GM23338 (cell line): ENCODE measurements around the gene GRK5. TPM values are rescaled to one million over a fixed set of nuclear protein-coding genes. Genes with fewer than 3 reads are reported as not detected.

Source experiments
- ATAC-seq: fragments of 200-7000 bp; cut with Tn5 transposase; 3 replicates; pipeline ENCODE4 v1.9.1; 2020
- DNase-seq: peaks from one replicate; pipeline ENCODE4 v3.0.0-alpha.2; 2015; ENCODE audit warnings: low spot score
- H2AFZ ChIP-seq: fragments of 200-600 bp; sonication (generic); 2 replicates; pipeline ENCODE4 v1.8.0; 2016; ENCODE audit warnings: antibody characterized with exemption, mild to moderate bottlenecking, moderate library complexity
- H3F3A ChIP-seq: fragments of 200-600 bp; sonication (generic); replicated peaks from 2 replicates; pipeline ENCODE4 v1.8.0; 2017; ENCODE audit warnings: antibody characterized with exemption, mixed run types, low read depth
- H3K27ac ChIP-seq: fragments of 200-600 bp; sonication (generic); 2 replicates; pipeline ENCODE4 v1.6.1; 2016; ENCODE audit warnings: low read depth
- H3K27me3 ChIP-seq: fragments of 200-600 bp; sonication (generic); 2 replicates; pipeline ENCODE4 v1.8.0; 2016; ENCODE audit warnings: mild to moderate bottlenecking, mixed run types, moderate library complexity; ENCODE audit not compliant: insufficient read depth
- H3K36me3 ChIP-seq: fragments of 200-600 bp; sonication (generic); 2 replicates; pipeline ENCODE4 v1.8.0; 2016; ENCODE audit warnings: mild to moderate bottlenecking; ENCODE audit not compliant: insufficient read depth
- H3K4me1 ChIP-seq: fragments of 200-600 bp; sonication (generic); 2 replicates; pipeline ENCODE4 v1.8.0; 2016; ENCODE audit warnings: mild to moderate bottlenecking, moderate library complexity; ENCODE audit not compliant: insufficient read depth
- H3K4me2 ChIP-seq: fragments of 200-600 bp; sonication (generic); 2 replicates; pipeline ENCODE4 v1.7.1; 2017; ENCODE audit warnings: mixed run types
- H3K4me3 ChIP-seq: fragments of 200-600 bp; sonication (generic); 2 replicates; pipeline ENCODE4 v1.6.1; 2016; ENCODE audit warnings: mixed run types
- H3K79me2 ChIP-seq: fragments of 200-600 bp; sonication (generic); replicated peaks from 2 replicates; pipeline ENCODE4 v1.8.0; 2017; ENCODE audit warnings: mild to moderate bottlenecking; ENCODE audit not compliant: insufficient read depth
- H3K9me2 ChIP-seq: fragments of 200-600 bp; sonication (generic); 2 replicates; pipeline ENCODE4 v1.8.0; 2017; ENCODE audit not compliant: insufficient read depth
- H4K20me1 ChIP-seq: fragments of 200-600 bp; sonication (generic); replicated peaks from 2 replicates; pipeline ENCODE4 v1.8.0; 2017; ENCODE audit warnings: mild to moderate bottlenecking; ENCODE audit not compliant: insufficient read depth
- H3K27ac Mint-ChIP-seq: 2 replicates; pipeline ENCODE4 v1.8.0; 2020; ENCODE audit warnings: inconsistent platforms, mild to moderate bottlenecking, moderate library complexity, mixed read lengths
- H3K27me3 Mint-ChIP-seq: 3 replicates; pipeline ENCODE4 v1.8.0; 2022; ENCODE audit warnings: low read depth, mild to moderate bottlenecking, moderate library complexity, mixed read lengths, inconsistent platforms; ENCODE audit not compliant: insufficient read depth, poor library complexity
- H3K36me3 Mint-ChIP-seq: 3 replicates; pipeline ENCODE4 v1.8.0; 2021; ENCODE audit warnings: low read depth, mild to moderate bottlenecking, inconsistent platforms, moderate library complexity, mixed read lengths
- H3K4me1 Mint-ChIP-seq: 3 replicates; pipeline ENCODE4 v1.8.0; 2020; ENCODE audit warnings: mild to moderate bottlenecking, inconsistent platforms, mixed read lengths
- H3K4me3 Mint-ChIP-seq: 3 replicates; pipeline ENCODE4 v1.8.0; 2021; ENCODE audit warnings: moderate library complexity, mild to moderate bottlenecking, inconsistent platforms, mixed read lengths
- H3K9me3 Mint-ChIP-seq: 3 replicates; pipeline ENCODE4 v1.8.0; 2020; ENCODE audit warnings: moderate library complexity, mild to moderate bottlenecking, inconsistent platforms, mixed read lengths
- CREB1 ChIP-seq: fragments of 250-450 bp; sonication (Bioruptor Pico); IDR thresholded peaks from 2 replicates; pipeline ENCODE4 v1.5.0; 2020; ENCODE audit warnings: low read depth, mild to moderate bottlenecking, moderate library complexity
- CTCF ChIP-seq, 2 experiments: fragments of 200-600 bp in 1 of 2; sonication (generic) in 1 of 2; conservative IDR thresholded peaks; 2 replicates each; pipeline versions ENCODE4 v1.5.1 to v1.6.1; 2016 to 2017; ENCODE audit warnings: antibody characterized with exemption in 2 of 2, low read depth in 2 of 2, mild to moderate bottlenecking in 2 of 2, moderate library complexity in 1 of 2
- ETS1 ChIP-seq: IDR thresholded peaks from 2 replicates; pipeline ENCODE4 v1.6.1; 2016; ENCODE audit warnings: antibody characterized with exemption
- EZH2phosphoT487 ChIP-seq: fragments of 200-600 bp; sonication (generic); IDR thresholded peaks from one replicate; pipeline ENCODE4 v1.8.1; 2018; ENCODE audit warnings: antibody characterized with exemption; ENCODE audit not compliant: unreplicated experiment
- NANOG ChIP-seq: IDR thresholded peaks from 2 replicates; pipeline ENCODE4 v1.6.1; 2016; ENCODE audit warnings: antibody characterized with exemption, borderline replicate concordance
- REST ChIP-seq: IDR thresholded peaks from one replicate; pipeline ENCODE4 v1.6.1; 2018; ENCODE audit warnings: antibody characterized with exemption; ENCODE audit not compliant: unreplicated experiment
- ZNF114 ChIP-seq: fragments of 250-450 bp; sonication (Bioruptor Pico); IDR thresholded peaks from 2 replicates; pipeline ENCODE4 v1.5.0; 2020; ENCODE audit warnings: mild to moderate bottlenecking, moderate library complexity
- ZNF331 ChIP-seq: fragments of 250-450 bp; sonication (Bioruptor Pico); IDR thresholded peaks from 2 replicates; pipeline ENCODE4 v1.5.0; 2020; ENCODE audit warnings: low read depth, mild to moderate bottlenecking, moderate library complexity
- polyA plus RNA-seq: library from polyadenylated mRNA; unstranded; fragments of >200 nt; fragmentation: Nextera tagmentation; extraction: Ambion mirVana; gene quantifications from 2 replicates; pipeline ENCODE4 v1.2.1, GENCODE V29; 2016
- total RNA-seq: library from RNA; depleted of rRNA; stranded (reverse); fragments of >200 nt; shearing (Covaris generic); gene quantifications from 2 replicates; pipeline ENCODE4 v1.2.3, GENCODE V29; 2014

Gene GRK5
- total and polyA plus RNA-seq, 2 experiments from 2014 or later = 0.53 to 2.0 TPM

- no peak for DNase-seq
- H3K27me3 Mint-ChIP-seq = peaks cover 8% of the 10 kb centered on the region
- Histone ChIP-seq H3K4me1 (peaks cover 4% of the 10 kb centered on the region; the same call in 1 of the 2 replicates), H3K36me3 (no peaks in the 10 kb centered on the region), H3K4me2 (no peak overlapping the region), H3K27ac (no peak overlapping the region), H3F3A (no peaks in the 10 kb centered on the region), H3K9me2 (no peaks in the 10 kb centered on the region), H2AFZ (no peak overlapping the region), H3K27me3 (no peaks in the 10 kb centered on the region), H4K20me1 (no peaks in the 10 kb centered on the region), H3K79me2 (no peaks in the 10 kb centered on the region), H3K4me3 (no peak overlapping the region)
- no peaks in the 10 kb centered on the region for H3K36me3 Mint-ChIP-seq
- TF ChIP-seq CTCF (conservative IDR thresholded peaks at IDR 0.05; ENCODE audit: low read depth in 2 of 2) = no peak
- TF ChIP-seq CREB1 (CRISPR knock-in tag) = no peak
- no peak for TF ChIP-seq ETS1
- no peak for TF ChIP-seq ZNF114 (CRISPR knock-in tag)
- no peak for TF ChIP-seq EZH2phosphoT487
- TF ChIP-seq NANOG = no peak
- TF ChIP-seq REST = no peak
- no peak for TF ChIP-seq ZNF331 (CRISPR knock-in tag)
- H3K9me3 Mint-ChIP-seq = no peaks in the 10 kb centered on the region
- no peak overlapping the region for H3K4me3 Mint-ChIP-seq
- ATAC-seq = no peak
- no peak overlapping the region for H3K27ac Mint-ChIP-seq
- H3K4me1 Mint-ChIP-seq = peaks cover 9% of the 10 kb centered on the region
Observed at GRCh38 chr10:119273413-119273812, 66.0 kb downstream of the GRK5 start.

GRCh38 chr10:119274519-119275045 lies 67.2 kb downstream of the GRK5 start:
- no peaks in the 10 kb centered on the region for H3K79me2 ChIP-seq
- H3K4me1 Mint-ChIP-seq = peaks cover 9% of the 10 kb centered on the region
- TF ChIP-seq CTCF (conservative IDR thresholded peaks at IDR 0.05; ENCODE audit: low read depth in 2 of 2) (peak in 1 of 2 experiments; percentile 18; a peak in 1 of 4 replicates), CREB1 (CRISPR knock-in tag) (no peak)
- no peak overlapping the region for H2AFZ ChIP-seq
- H4K20me1 ChIP-seq = no peaks in the 10 kb centered on the region
- peaks cover 8% of the 10 kb centered on the region for H3K27me3 Mint-ChIP-seq
- H3K4me3 Mint-ChIP-seq = no peak overlapping the region
- no peak overlapping the region for H3K4me3 ChIP-seq
- H3K9me2 ChIP-seq = no peaks in the 10 kb centered on the region
- no peaks in the 10 kb centered on the region for H3K27me3 ChIP-seq
- H3K36me3 Mint-ChIP-seq = no peaks in the 10 kb centered on the region
- no peak for DNase-seq
- peaks cover 4% of the 10 kb centered on the region; the same call in 1 of the 2 replicates for H3K4me1 ChIP-seq
- H3F3A ChIP-seq = no peaks in the 10 kb centered on the region
- 0 out of 2 replicates have a peak overlapping the region, but pooled peaks have one; percentile 43 for H3K4me2 ChIP-seq
- no peak overlapping the region for H3K27ac ChIP-seq
- H3K27ac Mint-ChIP-seq = no peak overlapping the region
- H3K9me3 Mint-ChIP-seq = no peaks in the 10 kb centered on the region
- ATAC-seq = peak; percentile 37; the same call in 1 of the 3 replicates
- H3K36me3 ChIP-seq = no peaks in the 10 kb centered on the region
